ENCODE data around the gene TAB2.
"Not testable (repeated sequence)": the region's sequence is repeated elsewhere in the genome, so short reads cannot be mapped to it uniquely, and the experiment has no call there.

The TAB2 gene

DNA sequence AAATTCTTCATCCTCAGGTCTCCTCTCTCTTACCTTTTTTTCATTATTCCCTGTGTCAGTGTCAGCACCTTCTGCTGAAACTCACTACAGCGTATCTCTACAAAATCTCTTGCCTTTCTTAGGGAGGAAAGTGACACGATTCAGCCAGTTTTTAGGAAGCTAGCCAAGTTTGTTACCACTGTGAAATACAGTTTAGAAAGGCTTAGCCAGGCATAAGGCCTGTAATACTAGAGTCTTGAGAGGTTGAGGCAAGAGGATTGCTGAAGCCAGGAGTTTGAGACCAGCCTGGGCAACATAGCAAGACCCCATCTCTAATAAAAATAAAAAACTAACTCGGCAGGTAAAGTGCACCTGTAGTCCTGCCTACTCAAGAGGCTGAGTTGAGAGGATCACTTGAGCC is 16.7 kb downstream of the TAB2 start:
- H3K9ac ChIP-seq (ENCODE audit: low read length), result no peak overlapping the region
- no peaks in the 10 kb centered on the region for H3K36me3 ChIP-seq (ENCODE audit: control insufficient read depth, insufficient read depth, low read length)
- H3K9me3 ChIP-seq (ENCODE audit: control insufficient read depth, insufficient read depth, low read depth, low read length), result no peaks in the 10 kb centered on the region
- no peak overlapping the region for H3K4me3 ChIP-seq (ENCODE audit: low read depth, low read length)
- H3K4me1 ChIP-seq (ENCODE audit: control insufficient read depth, insufficient read depth, low read length), result peaks cover 69% of the 10 kb centered on the region
- H3K27me3 ChIP-seq (ENCODE audit: control insufficient read depth, insufficient read depth, low read length), result no peaks in the 10 kb centered on the region
- H3K27ac ChIP-seq (ENCODE audit: low read depth, low read length), result no peak overlapping the region

DNA sequence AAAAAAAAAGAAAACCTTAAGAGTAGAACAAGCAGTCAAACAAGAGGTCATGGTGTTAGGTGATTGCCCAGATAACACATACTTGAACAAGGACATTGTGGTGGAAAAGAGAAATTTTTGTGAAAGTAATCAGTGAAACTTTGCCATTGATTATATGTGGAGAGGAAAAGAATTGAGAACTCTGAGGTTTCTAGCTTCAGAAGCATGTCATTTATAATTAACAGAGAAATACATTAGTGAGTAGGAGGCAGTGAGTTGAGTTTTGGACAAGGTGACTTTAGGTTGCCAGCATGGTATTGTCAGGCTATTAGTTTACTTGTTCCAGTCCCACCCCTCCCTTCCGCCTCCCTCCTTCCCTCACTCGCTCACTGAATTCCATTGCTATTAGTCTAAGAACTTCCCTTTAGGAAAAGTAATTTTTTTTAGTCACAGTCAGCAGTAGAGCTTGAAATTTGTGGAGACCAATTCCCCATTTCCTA is 17.2 kb downstream of the TAB2 start:
- no peaks in the 10 kb centered on the region for H3K9me3 ChIP-seq (ENCODE audit: control insufficient read depth, insufficient read depth, low read depth, low read length)
- H3K36me3 ChIP-seq (ENCODE audit: control insufficient read depth, insufficient read depth, low read length), result no peaks in the 10 kb centered on the region
- no peak overlapping the region for H3K27ac ChIP-seq (ENCODE audit: low read depth, low read length)
- H3K27me3 ChIP-seq (ENCODE audit: control insufficient read depth, insufficient read depth, low read length), result no peaks in the 10 kb centered on the region
- no peak overlapping the region for H3K4me3 ChIP-seq (ENCODE audit: low read depth, low read length)
- peaks cover 65% of the 10 kb centered on the region for H3K4me1 ChIP-seq (ENCODE audit: control insufficient read depth, insufficient read depth, low read length)
- no peak overlapping the region for H3K9ac ChIP-seq (ENCODE audit: low read length)

- no peaks in the 10 kb centered on the region for H3K9me3 ChIP-seq (ENCODE audit: control insufficient read depth, insufficient read depth, low read depth, low read length)
- H3K36me3 ChIP-seq (ENCODE audit: control insufficient read depth, insufficient read depth, low read length), result no peaks in the 10 kb centered on the region
- H3K27ac ChIP-seq (ENCODE audit: low read depth, low read length), result peak overlapping the region; percentile 77
- no peaks in the 10 kb centered on the region for H3K27me3 ChIP-seq (ENCODE audit: control insufficient read depth, insufficient read depth, low read length)
- H3K4me3 ChIP-seq (ENCODE audit: low read depth, low read length), result no peak overlapping the region
- no peak overlapping the region for H3K9ac ChIP-seq (ENCODE audit: low read length)
- peaks cover 53% of the 10 kb centered on the region for H3K4me1 ChIP-seq (ENCODE audit: control insufficient read depth, insufficient read depth, low read length)
Measured at GRCh38 chr6:149335924-149336608, 18.6 kb downstream of the TAB2 start.

- no peaks in the 10 kb centered on the region for H3K36me3 ChIP-seq (ENCODE audit: control insufficient read depth, insufficient read depth, low read length)
Measured at GRCh38 chr6:149336609-149336928, 19.1 kb downstream of the TAB2 start.

GRCh38 chr6:149337320-149337719 is 19.8 kb downstream of the TAB2 start:
- Histone ChIP-seq H3K9ac (ENCODE audit: low read length) (no peak overlapping the region), H3K4me1 (ENCODE audit: control insufficient read depth, insufficient read depth, low read length) (peaks cover 41% of the 10 kb centered on the region), H3K27me3 (ENCODE audit: control insufficient read depth, insufficient read depth, low read length) (no peaks in the 10 kb centered on the region), H3K27ac (ENCODE audit: low read depth, low read length) (0 out of 2 replicates have a peak overlapping the region, but pooled peaks have one; percentile 45), H3K4me3 (ENCODE audit: low read depth, low read length) (no peak overlapping the region), H3K9me3 (ENCODE audit: control insufficient read depth, insufficient read depth, low read depth, low read length) (no peaks in the 10 kb centered on the region), H3K36me3 (ENCODE audit: control insufficient read depth, insufficient read depth, low read length) (no peaks in the 10 kb centered on the region)

More at GRCh38 chr6:149336609-149336928, 19.1 kb downstream of the TAB2 start:
- Histone ChIP-seq H3K9ac (ENCODE audit: low read length) (no peak overlapping the region), H3K4me3 (ENCODE audit: low read depth, low read length) (no peak overlapping the region), H3K27ac (ENCODE audit: low read depth, low read length) (peak overlapping the region; percentile 77), H3K4me1 (ENCODE audit: control insufficient read depth, insufficient read depth, low read length) (peaks cover 49% of the 10 kb centered on the region), H3K27me3 (ENCODE audit: control insufficient read depth, insufficient read depth, low read length) (no peaks in the 10 kb centered on the region), H3K9me3 (ENCODE audit: control insufficient read depth, insufficient read depth, low read depth, low read length) (no peaks in the 10 kb centered on the region)

- Histone ChIP-seq H3K4me1 (ENCODE audit: control insufficient read depth, insufficient read depth, low read length) (peaks cover 23% of the 10 kb centered on the region), H3K9ac (ENCODE audit: low read length) (no peak overlapping the region), H3K36me3 (ENCODE audit: control insufficient read depth, insufficient read depth, low read length) (no peaks in the 10 kb centered on the region), H3K27ac (ENCODE audit: low read depth, low read length) (no peak overlapping the region), H3K9me3 (ENCODE audit: control insufficient read depth, insufficient read depth, low read depth, low read length) (no peaks in the 10 kb centered on the region), H3K27me3 (ENCODE audit: control insufficient read depth, insufficient read depth, low read length) (no peaks in the 10 kb centered on the region), H3K4me3 (ENCODE audit: low read depth, low read length) (no peak overlapping the region)
Measured at GRCh38 chr6:149340200-149340599, 22.7 kb downstream of the TAB2 start.

DNA sequence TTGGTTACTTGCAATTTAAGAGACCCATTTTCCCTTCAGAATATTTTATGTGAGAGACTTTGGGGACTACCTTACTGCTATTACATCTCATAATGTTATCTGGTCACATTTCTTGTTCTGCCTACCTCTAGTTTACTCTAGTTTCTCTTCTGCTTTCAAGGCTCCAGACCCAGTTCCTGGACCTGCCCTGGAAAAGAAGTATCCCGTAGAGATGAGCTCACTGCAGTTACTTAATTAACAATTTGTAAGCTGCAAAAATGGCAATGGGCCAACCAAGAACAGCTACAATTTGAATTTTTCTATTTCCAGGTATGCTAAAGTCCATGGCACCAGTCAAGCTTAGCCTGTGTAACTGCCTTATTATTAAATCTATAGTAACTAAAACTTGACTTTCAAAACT is 25.0 kb downstream of the TAB2 start:
- Histone ChIP-seq H3K4me3 (ENCODE audit: low read depth, low read length) (no peak overlapping the region), H3K9me3 (ENCODE audit: control insufficient read depth, insufficient read depth, low read depth, low read length) (no peaks in the 10 kb centered on the region), H3K4me1 (ENCODE audit: control insufficient read depth, insufficient read depth, low read length) (peaks cover 5% of the 10 kb centered on the region), H3K27me3 (ENCODE audit: control insufficient read depth, insufficient read depth, low read length) (no peaks in the 10 kb centered on the region), H3K9ac (ENCODE audit: low read length) (no peak overlapping the region), H3K36me3 (ENCODE audit: control insufficient read depth, insufficient read depth, low read length) (no peaks in the 10 kb centered on the region), H3K27ac (ENCODE audit: low read depth, low read length) (no peak overlapping the region)

DNA sequence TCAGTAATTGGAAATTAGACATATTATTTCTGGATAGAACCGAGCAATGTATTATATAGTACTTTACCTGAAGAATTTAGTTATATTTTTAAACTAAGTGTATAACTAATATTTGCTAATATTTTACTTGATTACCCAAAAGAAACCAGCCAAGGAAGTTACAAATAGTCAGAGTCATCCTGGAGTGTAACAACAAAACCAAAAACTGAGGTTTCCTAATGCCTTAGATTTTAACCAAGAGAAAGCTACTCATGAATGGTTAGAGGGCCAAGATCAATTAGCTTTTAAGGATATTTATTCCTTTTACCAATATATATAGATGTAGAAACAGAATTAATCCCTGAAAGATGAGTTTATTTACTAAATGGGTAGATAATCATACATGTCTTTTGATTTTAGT is 26.0 kb downstream of the TAB2 start:
- Histone ChIP-seq H3K4me1 (ENCODE audit: control insufficient read depth, insufficient read depth, low read length) (no peaks in the 10 kb centered on the region; the same call in 1 of the 2 replicates), H3K27ac (ENCODE audit: low read depth, low read length) (no peak overlapping the region), H3K9ac (ENCODE audit: low read length) (no peak overlapping the region), H3K36me3 (ENCODE audit: control insufficient read depth, insufficient read depth, low read length) (no peaks in the 10 kb centered on the region), H3K4me3 (ENCODE audit: low read depth, low read length) (no peak overlapping the region), H3K27me3 (ENCODE audit: control insufficient read depth, insufficient read depth, low read length) (no peaks in the 10 kb centered on the region), H3K9me3 (ENCODE audit: control insufficient read depth, insufficient read depth, low read depth, low read length) (no peaks in the 10 kb centered on the region)

GRCh38 chr6:149346078-149346477 is 28.6 kb downstream of the TAB2 start:
- Histone ChIP-seq H3K4me3 (ENCODE audit: low read depth, low read length) (no peak overlapping the region), H3K4me1 (ENCODE audit: control insufficient read depth, insufficient read depth, low read length) (no peaks in the 10 kb centered on the region; the same call in 1 of the 2 replicates), H3K27ac (ENCODE audit: low read depth, low read length) (no peak overlapping the region), H3K9ac (ENCODE audit: low read length) (no peak overlapping the region), H3K27me3 (ENCODE audit: control insufficient read depth, insufficient read depth, low read length) (no peaks in the 10 kb centered on the region), H3K9me3 (ENCODE audit: control insufficient read depth, insufficient read depth, low read depth, low read length) (no peaks in the 10 kb centered on the region), H3K36me3 (ENCODE audit: control insufficient read depth, insufficient read depth, low read length) (no peaks in the 10 kb centered on the region)

GRCh38 chr6:149347067-149347466 is 29.6 kb downstream of the TAB2 start:
- Histone ChIP-seq H3K4me3 (ENCODE audit: low read depth, low read length) (no peak overlapping the region), H3K36me3 (ENCODE audit: control insufficient read depth, insufficient read depth, low read length) (no peaks in the 10 kb centered on the region), H3K27me3 (ENCODE audit: control insufficient read depth, insufficient read depth, low read length) (no peaks in the 10 kb centered on the region), H3K27ac (ENCODE audit: low read depth, low read length) (no peak overlapping the region), H3K9me3 (ENCODE audit: control insufficient read depth, insufficient read depth, low read depth, low read length) (no peaks in the 10 kb centered on the region), H3K4me1 (ENCODE audit: control insufficient read depth, insufficient read depth, low read length) (no peaks in the 10 kb centered on the region), H3K9ac (ENCODE audit: low read length) (no peak overlapping the region)

GRCh38 chr6:149349279-149349678 is 31.8 kb downstream of the TAB2 start:
- H3K27me3 ChIP-seq (ENCODE audit: control insufficient read depth, insufficient read depth, low read length); H3K27ac ChIP-seq (ENCODE audit: low read depth, low read length); H3K4me1 ChIP-seq (ENCODE audit: control insufficient read depth, insufficient read depth, low read length); H3K4me3 ChIP-seq (ENCODE audit: low read depth, low read length); H3K36me3 ChIP-seq (ENCODE audit: control insufficient read depth, insufficient read depth, low read length); H3K9me3 ChIP-seq (ENCODE audit: control insufficient read depth, insufficient read depth, low read depth, low read length); H3K9ac ChIP-seq (ENCODE audit: low read length): not testable (repeated sequence)
